Cerebellar nuclear complex (tissue), 1 donor: ENCODE data around the gene ANKS4B.
"Not testable (repeated sequence)": the region's sequence is repeated elsewhere in the genome, so short reads cannot be mapped to it uniquely, and the experiment has no call there.

ENCODE experiments used
- DNase-seq, 2 experiments: peaks; one replicate each; lab custom pipeline; 2025; lab: John Stamatoyannopoulos, UW

Gene ANKS4B

GRCh38 chr16:21263640-21264570 lies 30.4 kb downstream of the ANKS4B start:
- DNase-seq = no peak

- DNase-seq = peak in 1 of 2 experiments; percentile 80
These were observed 31.1 kb downstream of the ANKS4B start for GRCh38 chr16:21264571-21265036.

GRCh38 chr16:21265104-21265837 lies 31.8 kb downstream of the ANKS4B start:
- DNase-seq = no peak

DNA sequence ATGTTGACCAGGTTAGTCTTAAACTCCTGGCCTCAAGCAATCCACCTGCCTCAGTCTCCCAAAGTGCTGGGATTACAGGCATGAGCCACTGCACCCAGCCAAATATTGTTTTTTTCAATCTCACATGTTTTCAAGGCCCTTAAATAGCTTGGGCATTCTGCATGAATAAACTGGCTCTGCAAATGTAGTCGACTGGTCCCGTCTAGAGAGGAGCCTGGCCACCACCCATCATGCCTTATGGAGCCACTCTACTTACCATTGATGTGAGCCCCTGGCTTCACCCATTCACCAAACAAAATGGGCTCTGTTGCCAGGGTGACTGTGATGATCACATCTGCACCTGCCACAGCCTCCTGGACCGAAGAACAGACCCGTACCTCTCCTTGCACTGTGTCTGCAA lies 33.8 kb downstream of the ANKS4B start:
- DNase-seq = no peak

- no peak for DNase-seq
These were observed 34.7 kb downstream of the ANKS4B start for GRCh38 chr16:21268236-21268635.

- no peak for DNase-seq
These were observed 38.8 kb downstream of the ANKS4B start for GRCh38 chr16:21272253-21272652.

GRCh38 chr16:21272763-21273162 lies 39.3 kb downstream of the ANKS4B start:
- DNase-seq = not testable (repeated sequence)

- DNase-seq = no peak
These were observed 40.8 kb downstream of the ANKS4B start for GRCh38 chr16:21274172-21274726.

- no peak for DNase-seq
These were observed 42.0 kb downstream of the ANKS4B start for GRCh38 chr16:21275529-21275928.

DNA sequence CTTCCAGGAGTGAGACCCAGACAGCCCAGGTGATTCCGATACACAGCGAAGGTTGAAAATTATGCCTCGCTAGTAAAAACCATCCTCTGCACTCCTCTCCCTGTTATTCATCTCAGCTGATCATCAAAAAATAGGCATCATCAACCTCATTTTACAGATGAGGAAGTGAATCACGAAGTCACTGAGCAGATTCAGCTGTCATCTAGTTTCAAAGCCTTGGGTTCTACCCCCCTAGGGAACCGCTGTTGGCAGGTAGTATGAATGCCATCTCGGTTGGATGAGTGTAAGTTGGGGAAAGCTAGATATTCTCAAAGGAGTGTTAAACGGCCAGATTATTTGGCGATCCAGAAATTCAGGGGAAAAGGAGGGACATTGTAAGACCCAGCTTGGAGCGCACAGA lies 42.6 kb downstream of the ANKS4B start:
- DNase-seq = no peak

- DNase-seq = peak in 1 of 2 experiments; percentile 28
These were observed 43.8 kb downstream of the ANKS4B start for GRCh38 chr16:21277045-21277926.

- DNase-seq = peak in 1 of 2 experiments; percentile 70
These were observed 44.6 kb downstream of the ANKS4B start, which contains the start of gene CRYM for GRCh38 chr16:21277927-21278706. Gene CRYM, minus strand, starts transcription at chr16:21278290. Its CDS starts 39 bp downstream, at chr16:21278251.

GRCh38 chr16:21279501-21279900 lies 46.0 kb downstream of the ANKS4B start:
- DNase-seq = peak in 1 of 2 experiments; percentile 13

GRCh38 chr16:21281698-21282389 lies 48.3 kb downstream of the ANKS4B start:
- DNase-seq = no peak

DNA sequence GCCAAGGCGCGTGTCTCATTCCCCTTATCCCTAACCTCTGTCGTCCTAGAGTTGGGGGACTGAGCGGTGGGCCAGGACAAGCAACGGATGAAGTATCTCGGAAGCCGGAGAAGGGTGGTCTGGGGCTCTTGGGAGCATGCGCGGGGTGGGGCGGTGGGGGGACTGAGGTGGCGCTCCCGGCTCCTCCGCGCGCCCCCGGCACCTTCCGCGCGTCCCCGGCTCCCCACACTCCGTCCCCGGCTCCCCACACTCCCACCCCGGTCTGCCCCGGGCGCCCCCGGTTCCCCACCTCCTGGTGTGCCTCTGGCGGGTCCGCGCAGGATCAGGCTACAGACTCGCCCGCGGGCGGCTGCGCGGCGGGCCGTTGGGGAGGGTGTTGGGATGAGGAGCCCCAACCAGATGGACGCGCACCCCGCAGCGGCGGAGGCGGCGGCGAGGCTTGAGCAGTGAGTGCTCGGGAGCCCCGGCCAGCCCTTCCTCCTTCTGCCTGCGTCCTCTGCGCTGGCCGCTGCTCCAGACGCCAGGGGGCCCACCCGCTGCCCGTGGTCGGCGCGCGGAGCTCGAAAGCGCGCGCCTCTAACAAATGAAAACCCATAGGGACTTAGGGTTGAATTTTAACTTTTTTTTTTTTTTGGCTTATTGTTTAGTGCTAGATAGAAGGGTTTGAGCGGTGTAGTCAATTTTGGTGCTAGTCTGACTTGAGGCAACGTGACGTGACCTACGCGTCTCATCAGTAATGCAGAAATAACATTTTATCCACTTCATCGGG lies 50.2 kb downstream of the ANKS4B start:
- peak in 1 of 2 experiments; percentile 22 for DNase-seq

DNA sequence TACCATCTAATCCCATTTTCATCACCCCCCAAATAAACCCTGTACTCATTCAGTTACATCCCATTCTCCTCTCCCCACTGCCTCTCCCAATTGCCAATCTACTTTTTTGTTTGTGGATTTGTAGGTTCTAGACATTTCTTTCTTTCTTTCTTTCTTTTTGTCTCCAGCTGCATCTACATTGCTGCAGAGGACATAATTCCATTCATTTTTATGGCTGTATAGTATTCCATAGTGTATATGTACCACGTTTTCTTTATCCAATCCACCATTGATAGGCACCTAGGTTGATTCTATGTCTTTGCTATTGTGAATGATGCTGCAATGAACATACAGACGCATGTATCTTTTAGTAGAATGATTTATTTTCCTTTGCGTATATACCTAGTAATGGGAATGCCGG lies 50.9 kb downstream of the ANKS4B start:
- DNase-seq = no peak

DNA sequence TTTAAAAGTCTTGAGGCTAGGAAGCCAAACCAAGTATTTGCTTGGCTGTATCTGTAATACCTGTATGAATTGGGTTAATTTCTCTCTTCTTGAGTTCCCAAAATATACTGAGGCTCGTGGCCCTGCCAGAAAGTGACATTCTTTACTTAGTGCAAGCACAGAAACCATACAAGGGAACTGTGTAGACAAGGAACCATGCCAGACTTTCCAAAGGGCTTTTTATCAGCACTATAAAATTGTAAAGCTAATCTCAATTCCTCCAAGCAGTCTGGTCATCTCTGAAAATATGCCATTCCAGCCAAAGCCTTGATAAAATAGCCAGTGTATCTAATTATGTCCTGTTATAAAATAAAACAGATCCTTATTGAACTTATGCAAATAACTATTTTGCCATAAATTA lies 51.8 kb downstream of the ANKS4B start:
- no peak for DNase-seq

GRCh38 chr16:21289789-21290188 lies 56.3 kb downstream of the ANKS4B start:
- not testable (repeated sequence) for DNase-seq
